Endothelial cell of umbilical vein (primary cell): ENCODE data around the gene CIPC. TPM values are rescaled to one million over a fixed set of nuclear protein-coding genes. Genes with fewer than 3 reads are reported as not detected.

Source experiments
- BruUV-seq: library from RNA; stranded (reverse); fragments of 400-500 nt; replicated peaks from 2 replicates; lab custom pipeline; 2021; lab: Mats Ljungman, UMichigan
- CTCF ChIA-PET: fragments of 300-600, 350-600 bp; sonication (Branson Sonifier 250); formaldehyde crosslinking; loops from one replicate; lab custom pipeline; 2021; ENCODE audit warnings: antibody characterized with exemption, inconsistent platforms; lab: Charles Lee
- POLR2A ChIA-PET: fragments of 300-600, 350-600 bp; sonication (Branson Sonifier 250); formaldehyde crosslinking; loops from one replicate; lab custom pipeline; 2021; ENCODE audit warnings: antibody characterized with exemption, inconsistent platforms; lab: Charles Lee
- DNase-seq: peaks from one replicate; pipeline ENCODE4 v3.0.0-alpha.2; 2011; ENCODE audit warnings: low read depth, low spot score
- FAIRE-seq: peaks from 2 replicates; lab custom pipeline; 2011; peaks lifted over from hg19 to GRCh38; lab: Jason Lieb, UNC
- H2AFZ ChIP-seq: 2 replicates; pipeline ENCODE4 v1.6.0; 2012; ENCODE audit warnings: low read depth, low read length, control low read depth, inconsistent platforms
- H3K27ac ChIP-seq: 2 replicates; pipeline ENCODE4 v1.5.1; 2011; ENCODE audit warnings: low read depth, mild to moderate bottlenecking, control low read depth, low read length, moderate library complexity; ENCODE audit not compliant: insufficient read depth
- H3K27me3 ChIP-seq, 2 experiments: 2 replicates each; pipeline versions ENCODE4 v1.6.0 to v1.6.1; 2011; ENCODE audit warnings: low read length in 2 of 2, mixed read lengths in 1 of 2; ENCODE audit not compliant: control insufficient read depth in 2 of 2, insufficient read depth in 2 of 2
- H3K36me3 ChIP-seq, 2 experiments: 2 replicates in 1 of 2; 3 replicates in 1 of 2; pipeline ENCODE4 v1.5.1; 2011; ENCODE audit warnings: low read length in 2 of 2, mild to moderate bottlenecking in 1 of 2, moderate library complexity in 1 of 2; ENCODE audit not compliant: control insufficient read depth in 2 of 2, insufficient read depth in 2 of 2; ENCODE audit errors: extremely low read depth in 1 of 2
- H3K4me1 ChIP-seq: 3 replicates; pipeline ENCODE4 v1.5.1; 2011; ENCODE audit warnings: mild to moderate bottlenecking, low read length; ENCODE audit not compliant: control insufficient read depth, insufficient read depth; ENCODE audit errors: extremely low read depth
- H3K4me2 ChIP-seq: 2 replicates; pipeline ENCODE4 v1.6.1; 2011; ENCODE audit warnings: low read length, control low read depth, mixed read lengths; ENCODE audit not compliant: insufficient read depth
- H3K4me3 ChIP-seq, 3 experiments: fragments of 200-600 bp in 1 of 3; sonication (generic), shearing (Covaris generic) in 1 of 3; replicated peaks in 1 of 3; 2 replicates each; pipeline ENCODE4 v1.5.1; 2011 to 2016; ENCODE audit warnings: control low read depth in 3 of 3, low read length in 3 of 3, mild to moderate bottlenecking in 2 of 3, inconsistent platforms in 1 of 3, low read depth in 1 of 3, moderate library complexity in 1 of 3; ENCODE audit not compliant: insufficient read depth in 1 of 3
- H3K79me2 ChIP-seq: 2 replicates; pipeline ENCODE4 v1.6.0; 2012; ENCODE audit warnings: low read length, inconsistent platforms; ENCODE audit not compliant: control insufficient read depth, insufficient read depth
- H3K9ac ChIP-seq: replicated peaks from 2 replicates; pipeline ENCODE3; 2011; ENCODE audit warnings: low read length, control low read depth; ENCODE audit not compliant: insufficient read depth; ENCODE audit errors: extremely low read depth
- H3K9me1 ChIP-seq: replicated peaks from 3 replicates; pipeline ENCODE4 v1.6.0; 2011; ENCODE audit warnings: mild to moderate bottlenecking, low read length; ENCODE audit not compliant: control insufficient read depth, insufficient read depth; ENCODE audit errors: extremely low read depth
- H3K9me3 ChIP-seq: replicated peaks from 2 replicates; pipeline ENCODE4 v1.5.1; 2012; ENCODE audit warnings: low read length, inconsistent platforms; ENCODE audit not compliant: control insufficient read depth, insufficient read depth
- H4K20me1 ChIP-seq: replicated peaks from 2 replicates; pipeline ENCODE3; 2011; ENCODE audit warnings: mild to moderate bottlenecking, low read length; ENCODE audit not compliant: control insufficient read depth, insufficient read depth; ENCODE audit errors: extremely low read depth
- CTCF ChIP-seq, 2 donors: IDR thresholded peaks; 1 replicate in 1 of 2; 2 replicates in 1 of 2; pipeline ENCODE4 v1.5.1; 2011; ENCODE audit warnings: low read length in 2 of 2, mild to moderate bottlenecking in 2 of 2, moderate library complexity in 2 of 2, control low read depth in 1 of 2, inconsistent platforms in 1 of 2, low read depth in 1 of 2; ENCODE audit not compliant: insufficient read depth in 1 of 2; ENCODE audit errors: extremely low read depth in 1 of 2
- EZH2 ChIP-seq: IDR thresholded peaks from 2 replicates; pipeline ENCODE4 v1.6.1; 2012; ENCODE audit warnings: borderline replicate concordance, low read depth, mild to moderate bottlenecking, moderate library complexity, low read length, inconsistent platforms; ENCODE audit not compliant: severe bottlenecking
- FOS ChIP-seq: IDR thresholded peaks from 2 replicates; pipeline ENCODE4 v1.6.1; 2011; ENCODE audit warnings: mild to moderate bottlenecking, low read length, moderate library complexity, borderline replicate concordance; ENCODE audit not compliant: insufficient read depth
- GATA2 ChIP-seq: IDR thresholded peaks from 2 replicates; pipeline ENCODE4 v1.7.0; 2011; ENCODE audit warnings: low read depth, mild to moderate bottlenecking, moderate library complexity, mixed read lengths, low read length; ENCODE audit not compliant: insufficient read length, insufficient read depth
- JUN ChIP-seq: IDR thresholded peaks from 2 replicates; pipeline ENCODE4 v1.6.1; 2011; ENCODE audit warnings: borderline replicate concordance, low read depth; ENCODE audit not compliant: insufficient read length, insufficient read depth
- MAX ChIP-seq: IDR thresholded peaks from 2 replicates; pipeline ENCODE4 v1.6.1; 2011; ENCODE audit not compliant: insufficient read depth, insufficient read length
- MYC ChIP-seq: IDR thresholded peaks from one replicate; pipeline ENCODE4 v1.6.1; 2011; ENCODE audit warnings: mild to moderate bottlenecking, low read depth, low read length
- POLR2A ChIP-seq: IDR thresholded peaks from 2 replicates; pipeline ENCODE4 v1.6.1; 2012; ENCODE audit warnings: low read depth, mild to moderate bottlenecking, control low read depth, low read length
- POLR2AphosphoS5 ChIP-seq: IDR thresholded peaks from 2 replicates; pipeline ENCODE4 v1.6.1; 2012; ENCODE audit warnings: low read depth, mild to moderate bottlenecking, control low read depth, low read length, moderate library complexity; ENCODE audit not compliant: insufficient read depth
- dilution Hi-C: fragments of 300-500 bp; cut with MboI; formaldehyde crosslinking; loops from one replicate; pipeline ENCODE4 v1.15.0; 2019; ENCODE audit warnings: low sequenced_read_pairs; ENCODE audit not compliant: extremely low pct_ligation_motif_present
- intact Hi-C: fragments of 100-400 bp; cut with micrococcal nuclease; formaldehyde crosslinking; loops from one replicate; pipeline ENCODE4 v1.10.0; 2022
- polyA plus RNA-seq, 4 experiments: library from polyadenylated mRNA; depleted of rRNA in 3 of 4; stranded (reverse) in 3 of 4; unstranded in 1 of 4; fragments of >200 nt; gene quantifications; 2 replicates each; pipeline versions ENCODE4 v1.2.1 to v1.2.3, GENCODE V29; 2011 to 2012; ENCODE audit warnings: missing spikeins in 1 of 4
- total RNA-seq: library from RNA; stranded (reverse); gene quantifications from 2 replicates; pipeline ENCODE4 v1.2.3, GENCODE V29; 2021

CIPC gene
- total and polyA plus RNA-seq, 2 donors (not counting 3 experiments of a cell fraction or from before 2014, with no cell fraction given) = 8.8 to 17.4 TPM

DNA sequence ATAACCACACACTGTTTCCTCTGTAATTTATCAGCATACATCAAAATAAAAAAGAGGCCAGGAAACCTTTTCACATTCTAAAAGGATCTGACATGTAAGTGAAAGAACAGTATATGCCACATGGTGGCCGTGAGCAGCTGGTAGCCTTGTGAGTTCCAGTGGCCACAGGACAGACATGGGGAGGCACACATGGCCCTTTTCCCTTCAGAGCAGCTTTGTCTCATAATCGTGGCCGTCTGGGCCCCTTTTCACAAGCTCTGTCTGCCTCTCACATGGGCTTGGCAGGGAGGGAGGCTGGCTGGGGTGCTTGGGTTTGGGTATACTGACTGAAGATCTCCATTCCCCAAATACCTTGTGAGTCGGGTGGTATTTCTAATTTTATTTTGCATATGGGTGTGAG is 45.0 kb downstream of the CIPC start:
- POLR2A ChIA-PET = no interaction called here
- TF ChIP-seq MYC (no peak), EZH2 (no peak), POLR2A (no peak), POLR2AphosphoS5 (no peak), JUN (no peak), FOS (no peak), GATA2 (no peak), CTCF (IDR thresholded peaks at IDR 0.05; ENCODE audit: extremely low read depth in 1 of 2, insufficient read depth in 1 of 2, low read depth in 1 of 2, low read length in 2 of 2) (no peak), MAX (no peak)

More for the DNA sequence above, 45.0 kb downstream of the CIPC start:
- no peaks in the 10 kb centered on the region for H3K9me1 ChIP-seq
- H3K79me2 ChIP-seq = no peaks in the 10 kb centered on the region
- BruUV-seq = no TSS peak
- no peak overlapping the region for H3K9ac ChIP-seq
- no peak overlapping the region for H2AFZ ChIP-seq
- H3K27ac ChIP-seq = no peak overlapping the region
- no peak overlapping the region for H3K4me3 ChIP-seq
- no peak overlapping the region for H3K4me2 ChIP-seq
- H3K4me1 ChIP-seq = peaks cover 13% of the 10 kb centered on the region
- CTCF ChIA-PET = interaction anchor here (0.9 to 2.7 kb wide), 5 partner anchors 9 to 270 kb away, joined by 4 to 20 read pairs (median 8); no protein-coding TSS in a partner anchor
- no peaks in the 10 kb centered on the region for H3K36me3 ChIP-seq
- FAIRE-seq (no peak), DNase-seq (no peak)
- peaks cover 68 to 76% of the 10 kb centered on the region in 2 experiments for H3K27me3 ChIP-seq
- dilution Hi-C loops (no loop called here), intact Hi-C loops (no loop called here)
- H3K9me3 ChIP-seq = no peaks in the 10 kb centered on the region
- H4K20me1 ChIP-seq = no peaks in the 10 kb centered on the region
